Astrocyte (in vitro differentiated cells and primary cell): Measurements from ENCODE around the gene MEF2B. TPM values are rescaled to one million over a fixed set of nuclear protein-coding genes. Genes with fewer than 3 reads are reported as not detected.

ENCODE experiments used
- DNase-seq: peaks from one replicate; pipeline ENCODE4 v3.0.0-alpha.2; 2010; ENCODE audit warnings: low read depth
- FAIRE-seq: peaks from 2 replicates; lab custom pipeline; 2011; peaks lifted over from hg19 to GRCh38; lab: Jason Lieb, UNC
- H2AFZ ChIP-seq: 2 replicates; pipeline ENCODE4 v1.6.0; 2012; ENCODE audit warnings: low read depth, low read length, inconsistent platforms
- H3K27ac ChIP-seq: 2 replicates; pipeline ENCODE4 v1.5.1; 2011; ENCODE audit warnings: low read depth, low read length, inconsistent platforms
- H3K27me3 ChIP-seq: 2 replicates; pipeline ENCODE4 v1.6.0; 2011; ENCODE audit warnings: low read length, inconsistent platforms; ENCODE audit not compliant: insufficient read depth
- H3K36me3 ChIP-seq: 2 replicates; pipeline ENCODE4 v1.5.1; 2011; ENCODE audit warnings: low read length, inconsistent platforms; ENCODE audit not compliant: insufficient read depth
- H3K4me1 ChIP-seq: 2 replicates; pipeline ENCODE4 v1.5.1; 2011; ENCODE audit warnings: low read length, inconsistent platforms; ENCODE audit not compliant: insufficient read depth
- H3K4me2 ChIP-seq: 2 replicates; pipeline ENCODE4 v1.6.0; 2012; ENCODE audit warnings: low read length, inconsistent platforms
- H3K4me3 ChIP-seq: 2 replicates; pipeline ENCODE4 v1.5.1; 2011; ENCODE audit warnings: low read depth, mild to moderate bottlenecking, low read length, inconsistent platforms; ENCODE audit not compliant: insufficient read depth
- H3K79me2 ChIP-seq: 2 replicates; pipeline ENCODE4 v1.6.0; 2012; ENCODE audit warnings: mild to moderate bottlenecking, low read length, inconsistent platforms; ENCODE audit not compliant: insufficient read depth
- H3K9ac ChIP-seq: 2 replicates; pipeline ENCODE4 v1.6.0; 2012; ENCODE audit warnings: mild to moderate bottlenecking, low read length, inconsistent platforms
- H3K9me3 ChIP-seq: 2 replicates; pipeline ENCODE4 v1.5.1; 2012; ENCODE audit warnings: low read depth, mild to moderate bottlenecking, low read length, inconsistent platforms; ENCODE audit not compliant: insufficient read depth
- H4K20me1 ChIP-seq: 2 replicates; pipeline ENCODE4 v1.6.0; 2012; ENCODE audit warnings: low read length, inconsistent platforms; ENCODE audit not compliant: insufficient read depth
- H3K27ac Mint-ChIP-seq: one replicate; pipeline ENCODE4 v1.8.0; 2021; ENCODE audit warnings: mild to moderate bottlenecking, mixed read lengths; ENCODE audit not compliant: unreplicated experiment
- H3K27me3 Mint-ChIP-seq: one replicate; pipeline ENCODE4 v1.8.0; 2021; ENCODE audit warnings: low read depth, mixed read lengths; ENCODE audit not compliant: unreplicated experiment
- H3K36me3 Mint-ChIP-seq: one replicate; pipeline ENCODE4 v1.8.0; 2021; ENCODE audit warnings: low read depth, mixed read lengths; ENCODE audit not compliant: unreplicated experiment
- H3K4me1 Mint-ChIP-seq: one replicate; pipeline ENCODE4 v1.8.0; 2021; ENCODE audit warnings: low read depth, mixed read lengths; ENCODE audit not compliant: unreplicated experiment
- H3K4me3 Mint-ChIP-seq: one replicate; pipeline ENCODE4 v1.8.0; 2021; ENCODE audit warnings: mild to moderate bottlenecking, moderate library complexity, mixed read lengths; ENCODE audit not compliant: unreplicated experiment
- H3K9me3 Mint-ChIP-seq: one replicate; pipeline ENCODE4 v1.8.0; 2021; ENCODE audit warnings: mild to moderate bottlenecking, mixed read lengths; ENCODE audit not compliant: unreplicated experiment
- CTCF ChIP-seq: IDR thresholded peaks from 2 replicates; pipeline ENCODE4 v1.5.1; 2011; ENCODE audit warnings: low read depth, mild to moderate bottlenecking, inconsistent platforms, low read length, moderate library complexity; ENCODE audit not compliant: insufficient read depth
- EZH2 ChIP-seq: IDR thresholded peaks from 2 replicates; pipeline ENCODE4 v1.6.1; 2012; ENCODE audit warnings: mild to moderate bottlenecking, low read length, inconsistent platforms; ENCODE audit not compliant: insufficient read depth
- total RNA-seq: library from RNA; stranded (reverse); gene quantifications from 2 replicates; pipeline ENCODE4 v1.2.1, GENCODE V29; 2021

Gene MEF2B
- total RNA-seq, 1 donor from 2014 or later = 1.7 TPM

GRCh38 chr19:19101540-19101939, 68.5 kb downstream of the MEF2B start:
- H3K9ac ChIP-seq = no peak overlapping the region
- H4K20me1 ChIP-seq = no peaks in the 10 kb centered on the region
- no peaks in the 10 kb centered on the region for H3K79me2 ChIP-seq
- H3K9me3 Mint-ChIP-seq = no peaks in the 10 kb centered on the region
- H3K36me3 ChIP-seq = no peaks in the 10 kb centered on the region
- H3K4me2 ChIP-seq = no peak overlapping the region
- peaks cover 2% of the 10 kb centered on the region for H3K4me1 ChIP-seq
- no peak for FAIRE-seq
- H3K27ac Mint-ChIP-seq = no peak overlapping the region
- H3K36me3 Mint-ChIP-seq = peaks cover 10% of the 10 kb centered on the region
- H3K27me3 ChIP-seq = no peaks in the 10 kb centered on the region
- TF ChIP-seq EZH2 = no peak
- no peak for TF ChIP-seq CTCF
- H3K4me3 Mint-ChIP-seq = no peak overlapping the region
- no peaks in the 10 kb centered on the region for H3K27me3 Mint-ChIP-seq
- H2AFZ ChIP-seq = no peak overlapping the region
- no peaks in the 10 kb centered on the region for H3K4me1 Mint-ChIP-seq
- DNase-seq = no peak
- no peaks in the 10 kb centered on the region for H3K9me3 ChIP-seq
- H3K27ac ChIP-seq = no peak overlapping the region
- no peak overlapping the region for H3K4me3 ChIP-seq

- no peaks in the 10 kb centered on the region for H3K27me3 ChIP-seq
- peaks cover 3% of the 10 kb centered on the region for H3K4me1 Mint-ChIP-seq
These were observed 71.1 kb downstream of the MEF2B start for GRCh38 chr19:19098703-19099632.

More at GRCh38 chr19:19098703-19099632, 71.1 kb downstream of the MEF2B start:
- FAIRE-seq (no peak), DNase-seq (no peak)
- Histone ChIP-seq H3K4me3 (no peak overlapping the region), H3K27ac (no peak overlapping the region), H3K4me2 (no peak overlapping the region), H3K79me2 (no peaks in the 10 kb centered on the region), H3K9me3 (no peaks in the 10 kb centered on the region), H3K4me1 (no peaks in the 10 kb centered on the region), H3K36me3 (no peaks in the 10 kb centered on the region), H3K9ac (no peak overlapping the region), H4K20me1 (peaks cover 4% of the 10 kb centered on the region), H2AFZ (no peak overlapping the region)
- Mint-ChIP-seq H3K4me3 (no peak overlapping the region), H3K9me3 (no peaks in the 10 kb centered on the region), H3K27me3 (no peaks in the 10 kb centered on the region), H3K36me3 (peaks cover 10% of the 10 kb centered on the region), H3K27ac (peak overlapping the region; percentile 58)
- no peak for TF ChIP-seq CTCF
- TF ChIP-seq EZH2 = no peak
